Bronchial epithelial cell (primary cell): ENCODE results near the gene RAD51B. TPM values are rescaled to one million over a fixed set of nuclear protein-coding genes. Genes with fewer than 3 reads are reported as not detected.
A peak's percentile ranks its signal among the peaks of the same experiment; 100 is the strongest.

Experiments used
- DNase-seq: peaks from one replicate; pipeline ENCODE4 v3.0.0-alpha.2; 2010; ENCODE audit warnings: low read depth
- FAIRE-seq: peaks from 2 replicates; lab custom pipeline; 2011; peaks lifted over from hg19 to GRCh38; lab: Jason Lieb, UNC
- H3K27me3 ChIP-seq: 2 replicates; pipeline ENCODE4 v1.5.1; 2011; ENCODE audit warnings: low read length; ENCODE audit not compliant: control insufficient read depth, insufficient read depth
- H3K36me3 ChIP-seq: 2 replicates; pipeline ENCODE4 v1.5.1; 2011; ENCODE audit warnings: low read length; ENCODE audit not compliant: control insufficient read depth, insufficient read depth
- H3K4me3 ChIP-seq: 2 replicates; pipeline ENCODE4 v1.5.1; 2011; ENCODE audit warnings: mild to moderate bottlenecking, low read depth, low read length, control low read depth
- CTCF ChIP-seq: IDR thresholded peaks from 2 replicates; pipeline ENCODE4 v1.5.1; 2011; ENCODE audit warnings: mild to moderate bottlenecking, moderate library complexity, low read length, control low read depth, inconsistent platforms; ENCODE audit not compliant: insufficient read depth, severe bottlenecking
- total RNA-seq: library from RNA; depleted of rRNA; stranded (reverse); fragments of >200 nt; gene quantifications from 2 replicates; pipeline ENCODE4 v1.2.1, GENCODE V29; 2014

The RAD51B gene
- total RNA-seq, 1 donor from 2014 or later, result 12.1 TPM

- H3K4me3 ChIP-seq, result no peak overlapping the region
- no peak for DNase-seq
- TF ChIP-seq CTCF, result no peak
- no peak for FAIRE-seq
- H3K27me3 ChIP-seq, result no peaks in the 10 kb centered on the region
- H3K36me3 ChIP-seq, result no peaks in the 10 kb centered on the region
These were observed 927.8 kb downstream of the RAD51B start for GRCh38 chr14:68747393-68747792.

DNA sequence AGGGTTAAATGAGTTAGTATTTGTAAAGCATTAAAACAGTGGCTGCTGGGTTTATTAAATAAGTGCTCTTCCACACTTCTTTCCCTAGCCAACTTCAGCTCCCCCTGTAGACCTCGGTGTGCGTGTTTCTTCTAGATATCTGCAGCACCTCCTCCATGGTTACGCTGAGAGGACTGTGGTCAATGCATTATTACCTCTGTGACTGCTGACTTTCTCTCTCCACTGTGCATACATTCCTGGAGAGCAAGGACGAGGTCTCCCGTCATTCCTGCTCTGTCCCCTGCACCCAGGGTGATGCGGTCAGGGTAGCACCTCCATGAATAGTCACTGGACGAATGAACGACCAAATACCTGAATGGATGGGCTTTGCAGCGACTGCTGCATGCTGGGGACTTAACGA, 928.7 kb downstream of the RAD51B start:
- no peak for DNase-seq
- FAIRE-seq, result no peak
- no peak for TF ChIP-seq CTCF
- Histone ChIP-seq H3K4me3 (no peak overlapping the region), H3K36me3 (no peaks in the 10 kb centered on the region), H3K27me3 (no peaks in the 10 kb centered on the region)

DNA sequence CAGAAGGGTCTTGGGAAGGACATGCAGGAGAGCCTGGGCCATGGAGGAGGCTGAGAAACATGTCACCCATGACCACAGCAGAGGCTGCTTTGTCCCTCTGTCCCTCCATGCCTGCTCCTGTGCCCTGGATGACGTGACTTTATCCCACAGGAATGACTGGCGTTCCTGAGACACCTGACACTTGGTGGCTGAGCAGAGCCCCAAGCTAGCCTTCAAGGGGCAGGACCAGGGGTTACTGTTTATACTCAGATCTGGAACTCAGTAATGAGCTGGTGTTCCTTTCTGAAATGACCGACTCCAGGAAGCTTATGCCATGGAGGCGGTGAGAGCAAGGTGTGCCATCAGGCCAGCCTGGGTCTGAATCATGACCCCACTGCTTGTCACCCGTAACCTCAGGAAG, 929.1 kb downstream of the RAD51B start:
- TF ChIP-seq CTCF, result no peak

DNA sequence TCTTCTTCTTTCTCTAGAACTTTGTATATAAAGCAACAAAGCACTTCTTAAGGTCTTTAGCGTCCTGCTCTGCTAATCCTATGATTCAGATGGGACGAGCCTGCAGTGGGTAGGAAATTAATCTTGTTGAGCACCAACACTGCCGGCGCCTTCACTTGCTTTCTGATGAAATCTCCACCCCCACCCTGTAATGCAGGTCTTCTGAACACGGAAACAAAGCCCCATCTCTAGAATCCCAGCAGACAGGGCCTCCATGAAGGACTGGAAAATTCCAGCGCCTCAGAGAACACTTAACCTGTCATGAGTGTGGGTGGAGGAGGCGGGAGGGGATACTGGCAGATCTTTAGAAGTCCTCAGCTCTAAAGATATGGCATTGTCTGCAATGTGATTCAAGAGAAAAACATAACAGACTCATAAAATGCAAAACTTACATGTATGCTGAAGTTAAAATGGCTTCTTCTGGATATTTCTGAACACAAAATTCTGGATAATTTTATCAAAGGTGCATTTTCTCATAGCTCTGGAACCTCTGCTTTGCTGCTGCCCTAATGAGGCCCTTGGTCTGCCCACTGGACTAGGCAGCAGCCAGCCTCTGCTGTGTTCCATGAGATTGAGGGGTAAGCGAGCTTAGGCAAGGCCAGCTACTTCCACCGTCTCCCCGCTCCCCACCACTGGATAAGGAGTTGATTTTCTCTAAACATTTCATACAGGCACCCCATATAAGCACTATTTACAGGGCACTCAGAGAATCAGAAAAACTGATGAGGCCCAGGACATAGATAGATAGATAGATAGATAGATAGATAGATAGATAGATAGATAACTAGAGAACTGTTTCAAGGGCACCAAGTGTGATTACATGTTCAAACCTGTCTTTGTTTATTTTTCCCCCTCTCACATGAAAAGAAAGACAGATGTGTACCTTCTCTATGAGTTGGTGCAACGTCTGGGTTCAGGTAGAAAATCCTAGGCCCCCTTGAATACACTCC, 930.2 kb downstream of the RAD51B start:
- TF ChIP-seq CTCF, result no peak
- Histone ChIP-seq H3K36me3 (no peaks in the 10 kb centered on the region), H3K4me3 (no peak overlapping the region), H3K27me3 (no peaks in the 10 kb centered on the region)
- FAIRE-seq (no peak), DNase-seq (peak; percentile 17)

More for the DNA sequence above, 929.1 kb downstream of the RAD51B start:
- Histone ChIP-seq H3K36me3 (no peaks in the 10 kb centered on the region), H3K27me3 (no peaks in the 10 kb centered on the region), H3K4me3 (no peak overlapping the region)
- no peak for DNase-seq
- no peak for FAIRE-seq

GRCh38 chr14:68752271-68753006, 932.9 kb downstream of the RAD51B start:
- no peak for TF ChIP-seq CTCF
- no peaks in the 10 kb centered on the region for H3K27me3 ChIP-seq
- no peak overlapping the region for H3K4me3 ChIP-seq
- no peaks in the 10 kb centered on the region for H3K36me3 ChIP-seq
- FAIRE-seq (no peak), DNase-seq (no peak)
